Melanocyte of skin (primary cell): ENCODE results near the gene SCAI. TPM values are rescaled to one million over a fixed set of nuclear protein-coding genes. Genes with fewer than 3 reads are reported as not detected.

Experiments used
- total RNA-seq, 2 donors: library from RNA; depleted of rRNA; stranded (reverse); fragments of >200 nt; gene quantifications; 2 replicates each; pipeline ENCODE4 v1.2.3, GENCODE V29; 2012

Gene SCAI
- 1 to 10 TPM; 4.0 to 5.5 TPM for total RNA-seq

GRCh38 chr9:125143377-125144090 lies at the start of gene SCAI:
SCAI (minus strand) TSS chr9:125143528; CDS start chr9:125143437, 91 bp downstream.

DNA sequence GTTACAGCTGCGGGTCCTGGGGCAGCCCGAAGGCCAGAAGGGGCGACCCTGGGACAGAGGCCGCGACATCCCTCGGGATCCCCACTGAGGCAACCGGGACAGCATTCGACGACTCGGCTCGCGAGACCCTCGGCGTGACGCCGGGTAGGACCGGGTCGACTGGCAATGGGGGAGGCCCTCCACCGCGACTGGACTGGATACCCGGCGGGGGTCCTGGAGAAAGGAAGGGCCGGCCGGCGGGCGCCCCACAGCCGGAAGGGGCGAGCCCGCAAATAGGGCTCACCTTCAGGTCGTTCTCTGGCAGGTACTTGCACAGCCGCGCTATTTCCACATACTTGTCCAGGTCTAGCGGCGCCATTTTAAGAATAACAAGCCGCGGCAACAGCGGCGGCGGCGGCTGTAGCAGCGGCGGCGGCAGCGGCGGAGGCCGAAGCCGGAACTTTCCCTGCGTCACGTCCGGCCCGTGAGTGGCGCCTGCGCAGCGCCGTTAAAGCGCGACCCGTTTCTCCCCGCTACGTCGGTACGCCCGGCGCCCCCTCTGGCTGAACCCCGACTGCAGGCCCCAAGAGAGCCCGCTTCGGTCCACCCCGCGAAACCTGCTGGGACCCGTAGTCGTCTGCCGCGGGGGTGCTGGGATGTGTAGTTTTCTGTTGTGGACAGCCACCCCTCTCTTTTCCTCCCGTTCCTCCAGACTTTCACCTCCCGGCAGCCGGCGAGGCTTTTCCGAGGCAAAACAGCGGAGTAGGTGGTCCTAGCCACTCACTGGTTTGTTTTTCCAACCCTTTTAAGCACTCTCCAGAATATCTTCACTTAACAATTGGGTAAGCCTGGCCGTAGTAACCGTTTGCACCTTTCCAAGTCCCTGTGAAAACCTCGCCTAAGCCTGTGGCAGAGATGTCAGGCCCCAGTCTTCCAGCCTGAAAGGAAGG lies 46.3 kb upstream of the SCAI start, which contains the start of gene PPP6C:
PPP6C (minus strand) TSS at position 443 of the 929 bp plus-strand sequence; CDS start at position 358, 85 bp downstream.

DNA sequence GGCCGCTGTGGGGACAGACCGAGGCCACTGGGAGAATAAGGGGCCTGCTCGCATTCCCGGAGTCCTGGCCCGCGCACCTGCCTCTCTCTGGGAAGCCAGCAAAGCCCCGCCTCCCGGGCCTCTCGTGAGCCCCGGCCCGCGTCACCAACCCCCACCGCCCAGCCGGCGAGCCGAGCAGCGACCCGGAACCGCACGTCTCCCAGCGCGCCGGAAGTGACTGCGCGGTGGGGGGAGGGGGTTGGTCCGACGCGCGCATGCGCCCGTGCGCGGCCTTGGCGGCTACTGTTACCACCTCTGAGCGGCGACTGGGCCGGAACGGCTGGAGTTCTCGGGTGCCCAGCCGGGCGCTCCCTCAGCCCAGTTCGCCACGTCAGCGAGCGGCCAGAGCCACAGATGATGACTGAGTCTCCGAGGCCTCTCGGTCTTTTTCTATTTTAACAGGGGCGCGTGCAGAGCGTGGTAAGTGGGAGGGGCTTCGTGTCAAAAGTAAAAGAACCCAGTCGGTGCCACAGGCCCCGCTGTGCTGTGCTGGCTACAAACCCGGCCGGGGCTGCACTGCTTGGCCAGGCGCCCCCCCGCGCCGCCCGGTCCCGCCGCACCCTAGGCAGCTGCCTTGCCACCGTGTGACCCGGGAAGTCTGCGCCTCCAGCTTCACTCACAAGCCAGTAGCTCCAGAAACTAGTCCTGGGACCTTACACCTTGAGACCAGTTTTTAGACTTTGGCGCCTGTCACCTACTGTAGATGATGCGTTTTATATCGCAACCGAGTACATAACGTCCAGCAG lies 202.2 kb downstream of the SCAI start, which contains the start of gene GOLGA1:
GOLGA1 (minus strand) TSS at position 190 of the 785 bp plus-strand sequence. CDS start 2,372 bp downstream, outside the sequence.

Other genes starting within 250 kb of the SCAI start
- 10 to 100 TPM; 11.4 to 11.7 TPM for gene GOLGA1, start 202.4 kb downstream of the SCAI start, total RNA-seq
- gene PPP6C, start 46.3 kb upstream of the SCAI start, total RNA-seq: 10 to 100 TPM; 33.4 to 43.6 TPM
- 10 to 100 TPM; 17.2 to 35.0 TPM for gene RABEPK, start 57.0 kb upstream of the SCAI start, total RNA-seq
- gene HSPA5, start 97.8 kb upstream of the SCAI start, total RNA-seq: 100 to 1,000 TPM in 1 of 2 donors, 10 to 100 TPM in 1; 65.7 to 121 TPM
- gene GAPVD1, start 118.3 kb upstream of the SCAI start, total RNA-seq: 10 to 100 TPM; 59.5 to 76.9 TPM